Cardiac fibroblast (primary cell): ENCODE results near the gene EPN2.
A peak's percentile ranks its signal among the peaks of the same experiment; 100 is the strongest.

Source experiments
- DNase-seq, 2 donors: peaks; one replicate each; pipeline versions ENCODE4 v3.0.0 to v3.0.0-alpha.2; 2010; ENCODE audit warnings: low read depth in 2 of 2
- H3K4me3 ChIP-seq, 2 donors: replicated peaks in 1 of 2; 1 replicate in 1 of 2; 2 replicates in 1 of 2; pipeline ENCODE4 v1.5.1; 2011; ENCODE audit warnings: low read depth in 2 of 2, low read length in 2 of 2, mild to moderate bottlenecking in 2 of 2, moderate library complexity in 1 of 2
- CTCF ChIP-seq: IDR thresholded peaks from one replicate; pipeline ENCODE4 v1.5.1; 2011; ENCODE audit warnings: low read depth, mild to moderate bottlenecking, low read length, inconsistent platforms

The EPN2 gene

GRCh38 chr17:19250421-19251173 lies 13.4 kb downstream of the EPN2 start:
- no peak overlapping the region for H3K4me3 ChIP-seq
- no peak for DNase-seq
- TF ChIP-seq CTCF: no peak

- no peak overlapping the region for H3K4me3 ChIP-seq
- no peak for DNase-seq
- TF ChIP-seq CTCF: no peak
These were observed 15.9 kb downstream of the EPN2 start for GRCh38 chr17:19253112-19253511.

GRCh38 chr17:19254651-19255050 lies 17.5 kb downstream of the EPN2 start:
- H3K4me3 ChIP-seq: no peak overlapping the region
- no peak for DNase-seq
- no peak for TF ChIP-seq CTCF

- H3K4me3 ChIP-seq: no peak overlapping the region
- DNase-seq: no peak
- no peak for TF ChIP-seq CTCF
These were observed 18.1 kb downstream of the EPN2 start for GRCh38 chr17:19255279-19255678.

GRCh38 chr17:19258371-19258770 lies 21.2 kb downstream of the EPN2 start:
- no peak for DNase-seq
- no peak overlapping the region for H3K4me3 ChIP-seq
- no peak for TF ChIP-seq CTCF

- no peak overlapping the region for H3K4me3 ChIP-seq
- DNase-seq: no peak
- TF ChIP-seq CTCF: peak; percentile 15
These were observed 23.8 kb downstream of the EPN2 start for GRCh38 chr17:19260958-19261357.

GRCh38 chr17:19261426-19261825 lies 24.3 kb downstream of the EPN2 start:
- H3K4me3 ChIP-seq: no peak overlapping the region
- no peak for DNase-seq
- no peak for TF ChIP-seq CTCF
